Spleen (tissue), 11 donors: Measurements from ENCODE around the gene PEX7. TPM values are rescaled to one million over a fixed set of nuclear protein-coding genes. Genes with fewer than 3 reads are reported as not detected.
"Not testable (repeated sequence)": the region's sequence is repeated elsewhere in the genome, so short reads cannot be mapped to it uniquely, and the experiment has no call there.

Experiments
- DNase-seq: peaks from one replicate; pipeline ENCODE4 v3.0.0-alpha.2; 2020
- H3K27ac ChIP-seq, 8 donors: fragments of 200-600 bp; sonication (generic) in 7 of 8; 1 replicate in 4 of 8; 2 replicates in 4 of 8; pipeline versions ENCODE4 v1.5.0 to v1.8.0; 2016 to 2021; ENCODE audit warnings: inconsistent platforms in 4 of 8, mild to moderate bottlenecking in 4 of 8, moderate library complexity in 1 of 8
- H3K27me3 ChIP-seq, 7 donors: fragments of 200-600 bp; sonication (generic) in 6 of 7; replicated peaks in 1 of 7; 1 replicate in 4 of 7; 2 replicates in 3 of 7; pipeline versions ENCODE4 v1.5.0 to v1.8.0; 2016 to 2021; ENCODE audit warnings: inconsistent platforms in 3 of 7, mild to moderate bottlenecking in 1 of 7
- H3K36me3 ChIP-seq, 6 donors: fragments of 200-600 bp; sonication (generic) in 5 of 6; 1 replicate in 4 of 6; 2 replicates in 2 of 6; pipeline versions ENCODE4 v1.5.0 to v1.8.0; 2016 to 2021; ENCODE audit warnings: inconsistent platforms in 2 of 6
- H3K4me1 ChIP-seq, 6 donors: fragments of 200-600 bp; sonication (generic) in 5 of 6; 1 replicate in 3 of 6; 2 replicates in 3 of 6; pipeline versions ENCODE4 v1.5.0 to v1.8.0; 2016 to 2021; ENCODE audit warnings: inconsistent platforms in 3 of 6
- H3K4me3 ChIP-seq, 8 donors: fragments of 200-600 bp; sonication (generic) in 7 of 8; 1 replicate in 4 of 8; 2 replicates in 4 of 8; pipeline versions ENCODE4 v1.5.0 to v1.8.0; 2016 to 2021; ENCODE audit warnings: inconsistent platforms in 4 of 8, mild to moderate bottlenecking in 4 of 8, moderate library complexity in 2 of 8
- H3K9me3 ChIP-seq, 8 donors: fragments of 200-600 bp; sonication (generic) in 7 of 8; 1 replicate in 4 of 8; 2 replicates in 4 of 8; pipeline versions ENCODE4 v1.5.0 to v1.8.0; 2016 to 2021; ENCODE audit warnings: inconsistent platforms in 4 of 8
- POLR2A ChIP-seq, 3 donors: fragments of 450-650 bp; IDR thresholded peaks; one replicate each; pipeline ENCODE4 v1.5.1; 2017; ENCODE audit warnings: antibody characterized with exemption in 3 of 3, mild to moderate bottlenecking in 1 of 3
- POLR2AphosphoS5 ChIP-seq, 3 donors: sonication (generic); formaldehyde crosslinking; IDR thresholded peaks; one replicate each; pipeline ENCODE4 v1.5.1; 2017; ENCODE audit warnings: antibody characterized with exemption in 3 of 3
- WGBS, 5 donors: extraction: QIAGEN DNeasy Blood & Tissue Kit in 3 of 5; methylation state at CpG; one replicate each; pipeline versions ENCODE4 v1.1.5 to v1.1.7; 2013 to 2018; 5-methylcytosine and 5-hydroxymethylcytosine counted together
- intact Hi-C: fragments of 100-400 bp; cut with DNase I; formaldehyde crosslinking; loops from one replicate; pipeline ENCODE4 v1.15.0; 2023; ENCODE audit warnings: low total_unique reads
- polyA plus RNA-seq, 3 donors: library from polyadenylated mRNA; stranded (reverse); fragments of 200-250 nt; gene quantifications; one replicate each; pipeline ENCODE4 v1.2.1, GENCODE V29; 2013
- total RNA-seq, 7 donors: library from RNA; depleted of rRNA in 3 of 7; stranded (reverse); fragments of >200 nt in 3 of 7; fragmentation: NEBNext Ultra II Directional in 4 of 7; extraction: Animal tissue kit (Norgen Biotek cat#: 25700) in 4 of 7; gene quantifications; one replicate each; pipeline versions ENCODE4 v1.1.0 to v1.2.1, GENCODE V29; 2016 to 2021
- TF ChIP-seq, protein P1 (sequence below), 11 experiments: fragments of 200-600 bp in 7 of 11; fragments of 450-650 bp in 4 of 11; sonication (generic) in 4 of 11; IDR thresholded peaks in 8 of 11; conservative IDR thresholded peaks in 3 of 11; 1 replicate in 7 of 11; 2 replicates in 4 of 11; pipeline versions ENCODE4 v1.4.0 to v1.8.0; 2016 to 2021; ENCODE audit warnings: antibody characterized with exemption in 11 of 11, inconsistent platforms in 4 of 11, mild to moderate bottlenecking in 1 of 11
- donor health status: healthy with polysubstance abuse.
- donor health status: DM: no; HTN: no; CAD: no; lungs with moderate emphysema.
- donor health status: DM: no; HTN: no; CAD: no.
- donor health status: Bipolar disorder and iron deficiency.
- donor health status: healthy.
- donor health status: DM: no; HTN: no; CAD: no.
- donor health status: DM: yes; HTN: yes; CAD: no.

PEX7 gene
- total and polyA plus RNA-seq, 10 donors = 2.2 to 6.4 (median 5.0) TPM

DNA sequence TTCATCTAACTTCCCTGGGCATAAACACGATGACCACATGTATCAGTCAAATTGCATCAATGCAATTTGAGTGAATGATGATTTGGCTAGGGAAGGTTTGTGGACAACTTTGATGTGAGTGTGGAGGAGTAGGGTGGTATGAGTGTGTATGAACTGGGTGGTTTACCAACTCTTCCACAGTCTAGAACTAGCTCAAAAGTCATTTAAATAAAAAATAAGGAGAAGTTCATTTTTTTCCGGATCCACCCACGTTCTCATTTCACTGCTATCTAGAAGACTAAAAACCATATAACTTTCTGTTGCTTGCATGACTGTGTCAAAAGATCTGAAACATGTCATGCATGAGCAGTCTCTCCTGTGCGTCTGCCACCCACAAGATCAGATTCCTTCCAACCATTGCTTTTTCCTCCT lies 123.3 kb downstream of the PEX7 start:
- Histone ChIP-seq H3K4me1 (no peaks in the 10 kb centered on the region), H3K27ac (no peak overlapping the region), H3K9me3 (peaks cover 0 to 10% (median 6%) of the 10 kb centered on the region in 8 donors), H3K27me3 (peaks cover 0 to 9% (median 0%) of the 10 kb centered on the region in 7 donors), H3K36me3 (no peaks in the 10 kb centered on the region), H3K4me3 (no peak overlapping the region)
- intact Hi-C loops = no loop called here
- 81 to 94% (median 81%) methylated on average over 4 of the region's 4 CpGs for WGBS, 5 donors
- TF ChIP-seq, protein P1, sequence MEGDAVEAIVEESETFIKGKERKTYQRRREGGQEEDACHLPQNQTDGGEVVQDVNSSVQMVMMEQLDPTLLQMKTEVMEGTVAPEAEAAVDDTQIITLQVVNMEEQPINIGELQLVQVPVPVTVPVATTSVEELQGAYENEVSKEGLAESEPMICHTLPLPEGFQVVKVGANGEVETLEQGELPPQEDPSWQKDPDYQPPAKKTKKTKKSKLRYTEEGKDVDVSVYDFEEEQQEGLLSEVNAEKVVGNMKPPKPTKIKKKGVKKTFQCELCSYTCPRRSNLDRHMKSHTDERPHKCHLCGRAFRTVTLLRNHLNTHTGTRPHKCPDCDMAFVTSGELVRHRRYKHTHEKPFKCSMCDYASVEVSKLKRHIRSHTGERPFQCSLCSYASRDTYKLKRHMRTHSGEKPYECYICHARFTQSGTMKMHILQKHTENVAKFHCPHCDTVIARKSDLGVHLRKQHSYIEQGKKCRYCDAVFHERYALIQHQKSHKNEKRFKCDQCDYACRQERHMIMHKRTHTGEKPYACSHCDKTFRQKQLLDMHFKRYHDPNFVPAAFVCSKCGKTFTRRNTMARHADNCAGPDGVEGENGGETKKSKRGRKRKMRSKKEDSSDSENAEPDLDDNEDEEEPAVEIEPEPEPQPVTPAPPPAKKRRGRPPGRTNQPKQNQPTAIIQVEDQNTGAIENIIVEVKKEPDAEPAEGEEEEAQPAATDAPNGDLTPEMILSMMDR (IDR thresholded peaks at IDR 0.05 in 8 of 11, conservative IDR thresholded peaks at IDR 0.05 in 3 of 11) = no peak
- no peak for TF ChIP-seq POLR2A (IDR thresholded peaks at IDR 0.05)
- no peak for TF ChIP-seq POLR2AphosphoS5 (IDR thresholded peaks at IDR 0.05)
- no peak for DNase-seq

DNA sequence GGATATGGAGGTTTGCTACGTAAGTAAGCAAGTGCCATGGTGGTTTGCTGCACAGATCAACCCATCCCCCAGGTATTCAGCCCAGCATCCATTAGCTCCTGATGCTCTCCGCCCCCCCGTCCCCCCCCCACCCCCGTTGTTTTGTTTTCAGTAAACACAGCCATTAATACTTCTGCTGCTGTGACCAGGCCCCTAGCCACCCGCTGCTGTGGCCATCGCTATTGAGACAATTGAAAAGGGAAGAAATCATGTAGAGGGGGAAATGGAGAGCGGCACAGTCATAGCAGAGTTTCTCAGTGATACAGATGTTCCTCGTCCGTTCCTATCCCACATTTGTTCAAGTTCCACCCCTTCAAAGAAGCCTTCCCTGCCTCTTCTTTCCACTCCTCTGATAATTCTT lies 124.6 kb downstream of the PEX7 start:
- 67 to 74% (median 68%) methylated on average over 9 of the region's 9 CpGs for WGBS, 5 donors

DNA sequence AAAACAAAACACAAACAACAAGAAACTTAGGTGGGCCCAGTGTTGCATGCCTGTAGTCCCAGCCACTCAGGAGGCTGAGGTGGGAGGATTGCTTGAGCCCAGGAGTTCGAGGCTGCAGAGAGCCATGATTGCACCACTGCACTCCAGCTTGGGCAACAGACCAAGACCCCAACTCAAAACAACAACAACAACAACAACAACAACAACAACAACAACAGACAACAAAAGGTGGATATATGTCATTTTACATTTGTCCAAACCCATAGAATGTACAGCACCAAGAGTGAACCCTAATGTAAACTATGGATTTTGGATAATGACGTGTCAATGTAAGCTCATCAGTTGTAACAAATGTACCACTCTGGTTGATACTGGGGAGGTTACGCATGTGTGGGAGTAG lies 127.6 kb downstream of the PEX7 start:
- intact Hi-C loops, H3K36me3 ChIP-seq, H3K27ac ChIP-seq, H3K27me3 ChIP-seq, H3K9me3 ChIP-seq, DNase-seq, H3K4me3 ChIP-seq, H3K4me1 ChIP-seq: not testable (repeated sequence)
- WGBS, 5 donors = 84 to 95% (median 89%) methylated on average over 3 of the region's 3 CpGs

More for the DNA sequence above, 124.6 kb downstream of the PEX7 start:
- TF ChIP-seq POLR2AphosphoS5 (IDR thresholded peaks at IDR 0.05) (no peak), POLR2A (IDR thresholded peaks at IDR 0.05) (no peak)
- TF ChIP-seq, protein P1 (IDR thresholded peaks at IDR 0.05 in 8 of 11, conservative IDR thresholded peaks at IDR 0.05 in 3 of 11) = no peak
- intact Hi-C loops = no loop called here
- DNase-seq = no peak
- no peak overlapping the region for H3K27ac ChIP-seq
- H3K4me3 ChIP-seq = no peak overlapping the region
- H3K36me3 ChIP-seq = no peaks in the 10 kb centered on the region
- peaks cover 0 to 9% (median 0%) of the 10 kb centered on the region in 7 donors for H3K27me3 ChIP-seq
- H3K9me3 ChIP-seq = peaks cover 0 to 4% (median 0%) of the 10 kb centered on the region in 8 donors
- H3K4me1 ChIP-seq = no peaks in the 10 kb centered on the region

DNA sequence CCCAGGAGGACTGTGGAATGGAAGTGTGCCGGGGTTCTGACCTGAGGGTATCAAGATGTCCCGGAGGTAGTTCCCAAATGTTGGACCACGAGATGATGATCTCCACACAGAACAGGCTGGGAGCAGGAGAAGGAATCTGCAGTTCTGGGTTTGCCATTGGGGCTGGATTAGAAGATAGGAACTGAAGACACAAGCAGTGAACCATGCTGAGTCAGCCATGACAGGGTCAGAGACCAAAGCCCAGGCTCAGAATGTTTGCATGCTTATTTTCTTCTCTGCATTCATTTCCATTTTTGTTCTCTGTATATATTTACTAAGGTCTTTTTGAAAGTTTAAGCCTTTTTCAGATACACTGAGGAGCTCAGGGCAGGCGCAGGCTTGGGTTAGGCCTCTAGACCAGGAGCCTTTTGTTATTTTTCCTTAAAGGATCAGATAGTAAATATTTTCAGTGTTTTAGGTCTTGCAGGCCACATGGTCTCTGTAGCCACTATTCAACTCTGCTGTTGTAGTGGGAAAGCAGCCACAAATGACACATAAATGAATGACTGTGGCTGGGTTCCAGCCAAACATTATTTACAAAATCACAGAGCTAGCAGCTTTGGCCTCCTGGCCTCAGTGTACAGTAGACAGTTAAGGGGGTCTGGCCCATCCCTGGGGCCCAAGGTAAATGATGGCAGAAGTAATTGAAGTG lies 128.2 kb downstream of the PEX7 start:
- Histone ChIP-seq H3K4me3 (no peak overlapping the region), H3K9me3 (peaks cover 0 to 4% (median 0%) of the 10 kb centered on the region in 8 donors), H3K27ac (no peak overlapping the region), H3K4me1 (no peaks in the 10 kb centered on the region), H3K27me3 (peaks cover 0 to under 1% (median 0%) of the 10 kb centered on the region in 7 donors), H3K36me3 (no peaks in the 10 kb centered on the region)
- intact Hi-C loops = no loop called here
- 83 to 96% (median 93%) methylated on average over 4 of the region's 4 CpGs for WGBS, 5 donors
- no peak for DNase-seq
- TF ChIP-seq, protein P1 (IDR thresholded peaks at IDR 0.05 in 8 of 11, conservative IDR thresholded peaks at IDR 0.05 in 3 of 11) = no peak
- no peak for TF ChIP-seq POLR2AphosphoS5 (IDR thresholded peaks at IDR 0.05)
- TF ChIP-seq POLR2A (IDR thresholded peaks at IDR 0.05) = no peak
